Middle frontal gyrus (tissue), 1 donor: ENCODE results near the gene SLC3A2.
"Not testable (repeated sequence)": the region's sequence is repeated elsewhere in the genome, so short reads cannot be mapped to it uniquely, and the experiment has no call there.

ENCODE experiments used
- DNase-seq: peaks from one replicate; pipeline ENCODE4 v3.0.0-alpha.2; 2015; ENCODE audit warnings: low spot score; ENCODE audit errors: extremely low spot score

The SLC3A2 gene

DNA sequence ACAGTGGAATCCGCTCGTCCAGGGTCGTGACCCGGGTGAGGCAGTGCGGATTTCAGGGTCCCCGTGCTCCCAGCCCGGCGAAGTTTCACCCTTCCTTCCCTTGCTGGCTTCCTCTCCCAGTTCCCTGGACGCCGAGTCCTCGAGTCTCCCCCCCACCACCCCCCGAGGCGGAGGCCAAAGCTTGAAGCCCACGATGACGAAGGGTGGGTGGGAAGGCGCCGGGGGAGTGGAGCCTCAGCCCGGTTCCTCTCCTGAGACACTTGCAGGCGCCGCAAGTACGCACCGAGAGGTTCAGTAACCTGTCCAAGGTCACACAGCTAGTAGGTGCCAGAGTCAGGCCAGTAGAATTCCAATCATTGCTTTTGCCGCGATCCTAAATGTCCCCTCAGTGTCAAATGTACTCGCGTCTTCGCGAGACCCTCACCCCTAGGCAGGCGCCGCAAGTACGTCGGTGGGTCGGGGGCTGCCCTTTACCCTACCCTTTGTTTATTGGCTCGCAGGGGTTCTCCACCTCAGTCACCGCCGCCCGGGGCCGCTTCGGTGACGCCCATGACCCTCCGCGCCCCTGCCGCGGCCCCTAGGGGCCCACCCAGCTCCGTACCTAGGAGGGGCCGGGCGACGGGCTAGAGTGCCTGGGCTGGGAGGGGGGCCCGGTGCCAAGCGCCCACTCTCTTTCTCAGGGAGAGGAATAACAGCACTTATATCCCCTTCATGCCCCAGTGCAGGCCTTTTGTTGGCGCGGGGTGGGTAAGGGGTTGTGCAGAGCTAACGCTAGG lies 46.2 kb downstream of the SLC3A2 start:
- no peak for DNase-seq

DNA sequence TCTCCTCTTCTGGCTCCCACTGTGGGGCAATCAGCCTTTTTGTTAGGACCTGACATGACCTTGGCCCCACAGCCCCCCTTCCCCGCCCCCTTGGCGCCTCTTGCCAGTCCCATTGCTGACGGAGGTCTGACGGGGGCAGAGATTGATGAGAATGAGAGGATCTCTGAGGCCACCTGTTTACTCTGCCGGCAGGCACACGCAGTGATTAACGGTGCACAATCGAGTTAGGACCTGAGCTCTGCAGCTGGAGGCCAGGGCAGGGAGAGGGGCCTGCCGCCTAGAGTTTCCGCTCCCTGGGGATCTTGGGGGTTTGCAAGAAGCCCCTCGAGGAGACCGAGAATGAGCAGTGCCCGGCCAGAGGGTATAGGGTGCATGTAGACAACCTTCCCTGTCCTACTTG lies 47.3 kb downstream of the SLC3A2 start:
- DNase-seq = no peak

DNA sequence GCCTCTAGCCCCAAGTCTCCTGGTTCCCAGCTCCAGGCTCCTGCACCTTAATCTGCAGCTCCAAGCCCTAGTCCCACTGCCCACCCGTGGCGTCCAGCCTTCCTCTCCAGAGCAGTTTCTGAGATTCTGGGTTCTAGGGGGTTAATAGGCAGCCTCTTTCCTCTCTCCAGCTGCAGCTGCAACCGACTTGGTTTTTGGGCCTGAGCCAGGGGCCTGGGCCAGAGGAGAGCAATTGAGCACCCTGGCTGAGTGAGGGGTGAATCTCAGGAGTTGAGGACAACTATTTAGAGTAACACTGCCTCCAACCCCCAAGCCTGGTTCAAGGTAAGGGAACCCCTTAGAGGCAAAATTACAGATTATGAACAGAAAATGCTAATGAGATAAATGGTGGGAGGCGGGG lies 49.5 kb downstream of the SLC3A2 start:
- DNase-seq = no peak

DNA sequence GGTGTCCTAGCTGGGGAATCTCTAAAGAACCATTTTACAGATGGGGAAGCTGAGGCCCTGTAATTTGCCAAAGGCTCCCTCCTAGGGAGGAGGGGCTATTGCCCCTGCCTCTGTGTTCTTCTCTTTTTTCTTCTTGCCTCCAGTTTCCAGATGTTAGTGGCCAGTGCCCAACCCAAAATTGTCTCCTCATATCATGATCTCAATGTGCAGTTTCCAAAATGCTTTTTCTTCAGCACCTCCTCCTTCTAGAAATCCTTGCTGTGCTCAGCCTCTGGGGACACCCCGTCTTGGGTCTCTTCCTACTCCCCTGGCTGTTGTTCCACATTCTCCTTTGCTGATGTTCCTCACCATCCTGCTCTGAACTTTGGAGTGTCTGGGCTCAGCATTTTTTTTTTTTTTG lies 50.0 kb downstream of the SLC3A2 start:
- no peak for DNase-seq

DNA sequence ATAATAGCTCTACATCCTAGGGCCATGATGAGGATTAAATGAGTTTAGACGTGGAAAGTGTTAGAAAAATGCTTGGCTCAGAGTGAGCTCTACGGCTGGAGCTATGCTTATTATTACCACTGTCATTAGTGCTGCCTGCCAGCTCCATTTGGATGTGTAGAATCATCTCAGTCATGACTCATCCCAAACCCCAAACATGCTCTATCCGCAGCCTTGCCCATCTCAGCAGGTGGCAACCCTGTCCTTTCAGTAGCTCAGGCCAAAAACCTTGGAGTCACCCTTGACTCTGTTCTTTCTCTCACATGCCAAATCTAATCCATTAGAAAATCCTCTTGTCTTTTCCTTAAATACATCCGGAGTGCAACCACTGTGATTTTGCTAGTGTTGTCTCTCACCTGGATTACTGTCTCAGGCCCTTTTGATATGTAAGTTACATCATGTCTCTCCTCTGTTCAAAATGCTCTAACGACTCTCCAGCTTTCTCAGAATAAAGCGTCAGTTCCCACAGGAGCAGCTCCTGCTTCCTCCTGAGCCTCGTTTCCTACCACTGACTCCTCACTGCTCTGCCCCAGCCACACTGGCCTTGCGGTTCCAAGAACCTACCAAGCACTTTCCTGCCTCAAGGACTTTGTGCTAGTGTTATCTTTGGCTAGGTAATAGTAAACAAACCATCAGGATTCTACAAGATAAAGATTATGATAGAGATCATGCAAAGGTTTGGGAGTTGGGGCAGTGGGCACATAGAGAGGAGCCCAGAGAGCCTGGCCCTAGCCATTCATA lies 51.0 kb downstream of the SLC3A2 start:
- DNase-seq = no peak

DNA sequence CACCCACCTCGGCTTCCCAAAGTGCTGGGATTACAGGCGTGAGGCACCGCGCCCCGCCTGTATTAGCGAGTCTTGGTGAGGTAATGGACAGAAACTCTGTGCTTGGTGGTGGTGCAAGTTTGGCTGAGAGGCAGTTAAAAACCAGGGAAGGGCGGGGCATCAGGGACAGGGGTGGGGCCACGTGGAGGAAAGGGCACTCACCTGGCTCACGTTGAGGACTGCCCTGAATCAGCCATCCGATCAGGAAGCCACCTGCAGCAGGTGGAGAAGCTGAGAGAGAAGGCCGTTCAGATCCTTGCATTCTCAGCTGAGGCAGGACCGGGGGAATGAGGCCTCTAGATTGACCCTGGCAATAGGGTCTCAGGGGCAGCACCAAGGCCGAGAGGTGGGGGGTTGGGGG lies 52.6 kb downstream of the SLC3A2 start:
- no peak for DNase-seq

DNA sequence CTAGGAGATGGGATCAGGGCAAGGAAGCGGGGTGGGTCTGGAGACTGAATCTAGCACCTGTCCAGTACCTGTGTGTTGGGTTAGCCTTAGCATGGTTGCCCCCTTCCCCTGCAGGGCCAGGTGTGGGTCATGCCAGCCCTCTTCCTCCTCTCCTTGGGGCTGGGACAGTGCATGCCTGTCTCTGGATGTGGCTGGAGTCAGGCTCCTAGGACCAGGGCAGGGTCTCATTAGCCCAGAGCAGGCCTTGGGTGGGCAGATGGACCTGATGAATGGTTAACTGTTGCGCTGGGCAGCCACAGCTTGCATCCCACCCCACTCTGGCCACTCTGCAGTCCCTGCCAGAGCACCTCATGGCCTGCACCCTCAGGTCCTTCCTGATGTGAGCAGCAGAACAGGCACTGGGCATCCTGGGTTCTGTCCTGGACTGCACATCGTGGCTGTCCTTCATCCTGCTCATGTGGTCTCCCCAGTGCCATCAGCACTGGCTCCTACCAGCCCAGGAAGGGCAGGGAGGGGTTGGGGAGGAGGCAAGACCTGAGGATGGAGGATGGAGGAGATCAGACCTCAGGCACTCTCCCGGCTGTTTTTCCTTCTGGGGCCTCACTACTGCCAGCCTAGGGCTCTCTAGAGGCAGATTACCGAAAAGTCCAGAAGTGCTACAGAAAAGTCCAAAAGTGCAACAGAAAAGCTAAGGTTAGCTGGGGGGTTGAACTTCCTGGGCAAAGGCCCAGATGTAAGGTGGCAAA lies 53.2 kb downstream of the SLC3A2 start:
- no peak for DNase-seq

DNA sequence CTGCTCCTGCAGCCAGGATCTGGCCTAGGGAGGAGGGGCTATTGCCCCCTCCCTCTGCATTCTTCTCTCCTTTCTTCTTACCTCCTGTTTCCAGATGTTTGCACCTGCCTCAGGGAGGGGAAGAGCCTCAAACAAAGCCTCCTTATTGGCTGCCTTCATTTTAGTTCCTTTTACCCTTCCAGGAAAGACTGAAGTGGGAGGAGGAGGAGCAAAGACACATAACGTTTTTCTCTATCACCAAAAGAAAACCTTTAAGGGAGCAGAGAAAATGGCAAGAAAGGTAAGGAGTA lies 53.7 kb downstream of the SLC3A2 start:
- no peak for DNase-seq

DNA sequence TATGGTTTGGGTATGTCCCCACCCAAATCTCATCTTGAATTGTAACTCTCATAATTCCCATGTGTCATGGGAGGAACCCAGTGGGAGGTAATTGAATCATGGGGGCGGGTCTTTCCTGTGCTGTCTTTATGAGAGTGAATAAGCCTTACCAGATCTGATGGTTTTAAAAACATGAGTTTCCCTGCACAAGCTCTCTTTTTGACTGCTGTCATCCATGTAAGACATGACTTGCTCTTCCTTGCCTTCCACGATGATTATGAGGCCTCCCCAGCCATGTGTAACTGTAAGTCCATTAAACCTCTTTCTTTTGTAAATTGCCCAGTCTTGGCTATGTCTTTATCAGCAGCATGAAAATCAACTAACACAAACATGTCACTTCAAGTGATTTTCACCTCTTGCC lies 56.8 kb downstream of the SLC3A2 start:
- not testable (repeated sequence) for DNase-seq
